GM20431 (cell line): ENCODE data around the gene SDK1.
"Not testable (repeated sequence)": the region's sequence is repeated elsewhere in the genome, so short reads cannot be mapped to it uniquely, and the experiment has no call there.

Experiments used
- in situ Hi-C: fragments of 300-500 bp; cut with MseI, MboI; formaldehyde crosslinking; loops from one replicate; pipeline ENCODE4 v1.15.0; 2020; ENCODE audit warnings: low sequenced_read_pairs; ENCODE audit not compliant: unreplicated experiment

The SDK1 gene

DNA sequence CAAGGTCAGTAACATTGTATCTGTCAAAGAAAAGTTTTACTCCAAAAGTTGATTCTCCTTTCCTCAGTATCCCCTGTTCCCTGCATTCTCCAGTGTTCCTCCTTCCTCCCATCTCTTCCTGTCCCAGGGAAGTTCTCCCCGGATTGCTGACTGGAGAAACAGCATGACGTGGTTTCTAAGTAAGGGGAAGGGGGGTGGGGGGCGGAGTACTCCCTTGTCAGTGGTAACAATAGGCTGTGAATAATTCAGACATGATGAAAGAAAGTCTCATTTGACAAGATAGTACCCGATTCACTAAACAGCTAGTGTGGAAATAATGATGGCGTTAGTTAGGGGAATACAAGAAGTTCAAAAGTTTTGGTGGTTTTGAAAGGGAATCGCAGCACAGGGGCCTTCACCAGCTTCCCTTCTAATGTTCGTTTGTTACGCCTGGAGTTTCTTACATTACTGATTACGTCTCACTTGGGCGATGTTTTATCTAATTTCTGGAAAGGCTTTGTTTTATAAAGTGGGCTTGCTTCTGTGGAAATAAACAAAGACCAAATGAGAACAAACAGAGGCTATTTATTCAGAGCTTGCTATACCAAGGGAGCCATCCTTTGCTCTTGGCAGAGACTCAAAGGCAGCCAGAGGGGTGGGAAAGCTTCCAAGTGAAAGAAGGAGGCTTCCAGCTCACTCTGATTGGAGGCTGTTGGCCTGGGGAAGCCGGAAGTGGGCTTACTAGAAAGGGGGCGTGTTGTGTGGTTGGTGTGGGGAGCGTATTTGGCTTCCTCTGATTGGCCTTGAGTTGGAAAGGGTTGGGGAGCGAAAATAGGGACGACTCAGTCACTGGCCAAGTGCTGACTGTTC, 453.7 kb downstream of the SDK1 start:
- in situ Hi-C loops = no loop called here

DNA sequence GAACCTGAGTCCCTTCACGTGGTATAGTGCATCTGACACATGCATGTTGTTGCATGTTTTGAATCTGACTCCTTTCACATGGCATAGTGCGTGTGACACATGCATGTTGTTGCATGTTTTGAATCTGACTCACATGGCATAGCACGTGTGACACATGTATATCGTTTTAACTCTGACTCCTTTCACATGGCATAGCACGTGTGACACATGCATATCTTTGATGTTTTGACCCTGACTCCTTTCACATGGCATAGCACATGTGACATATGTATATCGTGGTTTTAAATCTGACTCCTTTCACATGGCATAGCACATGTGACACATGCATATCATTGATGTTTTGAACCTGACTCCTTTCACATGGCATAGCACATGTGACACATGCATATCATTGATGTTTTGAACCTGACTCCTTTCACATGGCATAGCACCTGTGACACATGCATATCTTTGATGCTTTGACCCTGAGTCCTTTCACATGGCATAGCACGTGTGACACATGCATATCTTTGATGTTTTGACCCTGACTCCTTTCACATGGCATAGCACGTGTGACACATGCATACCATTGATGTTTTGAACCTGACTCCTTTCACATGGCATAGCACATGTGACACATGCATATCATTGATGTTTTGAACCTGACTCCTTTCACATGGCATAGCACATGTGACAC, 454.9 kb downstream of the SDK1 start:
- in situ Hi-C loops = not testable (repeated sequence)

DNA sequence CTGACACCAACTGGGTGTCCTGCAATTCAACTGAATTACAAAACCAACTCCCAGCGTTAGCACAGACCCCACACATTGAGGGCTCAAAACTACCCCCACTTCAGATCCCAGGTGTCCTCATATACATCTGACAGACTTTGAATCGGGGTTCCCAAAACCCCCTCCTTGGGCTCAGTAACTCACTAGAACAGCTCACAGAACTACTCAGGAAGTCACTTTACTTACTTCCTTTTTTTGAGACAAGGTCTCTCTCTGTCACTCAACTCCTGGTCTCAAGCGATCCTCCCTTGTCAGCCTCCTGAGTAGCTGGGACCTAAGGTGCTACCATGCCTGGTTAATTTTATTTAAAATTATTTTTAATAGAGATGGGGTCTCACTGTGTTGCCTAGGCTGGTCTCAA, 456.0 kb downstream of the SDK1 start:
- in situ Hi-C loops = no loop called here

DNA sequence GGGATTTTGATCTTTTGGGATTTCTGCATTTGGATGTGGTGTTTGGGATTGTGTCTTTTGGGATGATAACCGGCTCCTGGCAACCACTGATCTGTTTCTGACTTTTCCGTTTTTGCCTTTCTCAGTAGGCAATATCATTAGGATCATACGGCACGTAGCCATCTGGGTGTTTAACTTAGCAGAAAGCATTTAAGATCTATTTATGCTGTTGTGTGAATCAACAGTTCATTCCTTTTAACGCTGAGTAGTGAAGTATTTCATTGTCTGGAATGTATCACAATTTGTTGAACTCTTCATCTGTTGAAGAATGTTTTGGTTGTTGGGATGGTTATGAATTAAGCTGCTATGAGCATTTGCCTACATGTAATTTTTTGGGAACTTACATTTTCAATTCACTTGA, 459.6 kb downstream of the SDK1 start:
- in situ Hi-C loops = no loop called here

DNA sequence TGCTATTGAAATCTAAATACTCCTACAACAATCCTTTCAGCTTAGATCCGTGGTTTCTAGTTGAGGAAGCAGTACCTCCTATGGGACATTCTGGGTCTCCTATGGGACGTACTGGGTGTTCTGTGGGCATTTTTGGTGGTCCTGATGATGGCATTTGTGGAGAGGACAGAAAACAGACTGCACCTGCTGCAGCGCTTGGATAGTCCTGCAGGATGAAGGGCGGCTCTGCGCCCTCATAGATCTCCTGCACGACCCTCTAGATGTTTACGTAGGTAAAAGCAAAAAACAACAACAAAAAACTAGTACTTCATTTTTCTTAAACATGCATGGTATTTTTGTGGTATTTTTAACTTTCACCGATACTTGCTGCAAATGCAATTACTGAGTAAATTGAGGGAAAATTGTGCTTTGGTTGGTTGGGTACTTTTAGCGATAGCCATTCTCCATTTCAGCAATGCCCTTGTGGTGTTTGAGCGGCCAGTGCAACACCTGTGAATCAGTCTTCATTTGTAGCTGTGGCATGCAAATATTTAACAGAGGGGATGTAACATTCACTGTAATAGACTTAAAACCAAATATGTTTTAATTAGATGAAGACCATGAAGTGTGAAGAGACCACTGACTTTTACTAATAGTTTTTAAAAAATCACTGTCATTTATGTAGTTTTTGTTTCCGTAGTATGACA, 461.2 kb downstream of the SDK1 start:
- in situ Hi-C loops = no loop called here

DNA sequence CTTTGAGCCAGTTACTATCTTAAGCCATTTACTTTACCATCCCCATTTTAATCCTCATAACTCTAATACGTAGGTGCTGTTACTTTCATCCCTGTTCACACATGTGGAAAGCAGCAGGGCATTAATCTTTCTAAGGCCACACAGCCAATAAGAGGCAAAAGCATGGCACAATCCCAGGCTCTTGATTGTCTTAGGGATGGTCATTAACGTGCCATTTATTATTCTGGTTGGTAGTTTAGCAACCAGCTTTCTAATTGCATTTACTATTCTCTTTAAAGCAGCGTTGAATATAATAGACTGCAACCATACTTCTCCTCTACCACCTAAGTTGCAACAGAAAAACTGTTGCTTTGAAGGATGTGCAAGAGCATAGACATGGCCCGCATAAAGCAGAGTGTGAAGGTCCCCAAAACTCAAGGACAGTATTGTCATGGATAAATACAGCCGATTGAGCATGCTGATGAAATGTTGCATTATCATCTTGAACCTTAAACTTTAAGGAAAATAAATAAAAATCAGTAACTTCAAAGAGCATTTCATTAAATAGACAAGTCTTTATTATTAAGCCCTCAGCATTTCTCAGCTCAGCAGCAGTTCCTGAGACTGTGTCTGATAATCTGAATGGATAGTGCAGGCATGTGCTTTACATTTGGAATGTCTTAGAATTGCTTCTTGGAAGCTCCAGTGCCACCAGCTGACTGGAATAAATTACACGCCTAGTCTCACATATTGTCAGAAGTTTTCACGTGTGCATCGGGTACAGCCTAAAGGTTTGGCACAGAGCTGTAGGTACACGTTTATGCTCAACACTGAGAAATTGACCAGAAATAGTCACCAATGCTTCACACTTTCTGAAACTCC, 467.1 kb downstream of the SDK1 start:
- in situ Hi-C loops = no loop called here

DNA sequence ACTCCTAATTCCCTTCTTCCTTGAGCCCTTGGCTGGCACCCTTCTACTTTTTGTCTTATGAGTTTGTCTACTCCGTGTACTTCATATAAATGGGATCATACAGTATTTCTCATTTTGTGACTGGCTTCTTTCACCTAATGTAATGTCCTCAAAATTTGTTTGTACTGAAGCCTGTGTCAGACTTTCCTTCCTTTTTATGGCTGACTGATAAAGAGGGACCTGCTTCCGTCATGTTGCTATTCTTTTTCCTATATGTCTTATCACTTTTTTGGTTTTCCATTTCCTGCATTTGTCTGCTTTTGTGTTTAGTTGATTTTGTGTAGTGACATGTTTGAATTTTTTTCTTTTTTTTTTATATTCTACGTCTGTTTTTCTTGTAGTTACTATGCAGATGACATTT, 470.9 kb downstream of the SDK1 start:
- in situ Hi-C loops = no loop called here

DNA sequence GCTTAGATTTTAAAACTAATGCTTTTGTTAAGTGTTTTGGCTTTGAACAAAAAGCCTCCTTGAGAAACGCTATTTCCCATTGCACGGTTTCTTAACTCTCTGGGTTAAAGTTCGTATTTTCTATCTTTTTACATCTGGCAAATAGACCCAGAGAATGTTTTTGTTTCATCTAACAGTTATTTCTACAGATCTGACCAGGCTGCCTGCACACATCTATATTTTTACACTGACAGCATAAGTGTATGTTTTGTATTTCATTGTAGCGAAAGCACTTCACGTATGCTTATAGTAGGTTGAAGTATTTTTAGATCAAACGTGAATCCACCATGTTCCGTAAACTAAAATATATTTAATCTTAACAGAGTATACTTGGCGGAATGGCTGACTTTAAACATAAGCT, 477.3 kb downstream of the SDK1 start:
- in situ Hi-C loops = no loop called here

DNA sequence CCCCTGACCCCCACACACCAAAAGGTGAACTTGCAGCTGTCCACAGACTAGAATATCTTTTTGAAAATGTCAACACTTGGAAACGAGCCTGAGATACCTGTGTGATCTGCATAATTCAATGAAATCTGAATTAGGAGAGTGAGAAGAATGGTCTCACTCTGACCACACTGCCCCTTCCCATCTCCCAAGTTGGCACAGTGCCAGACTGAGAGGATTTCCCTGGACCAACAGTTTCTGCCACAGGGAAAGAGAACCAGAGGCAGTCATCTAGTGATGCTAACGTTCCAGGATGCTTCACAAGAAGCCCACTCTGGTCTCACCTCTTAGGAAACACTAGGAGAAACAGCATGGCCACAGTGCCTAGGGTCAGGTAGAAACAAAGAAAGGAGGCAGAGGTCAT, 479.0 kb downstream of the SDK1 start:
- in situ Hi-C loops = no loop called here

DNA sequence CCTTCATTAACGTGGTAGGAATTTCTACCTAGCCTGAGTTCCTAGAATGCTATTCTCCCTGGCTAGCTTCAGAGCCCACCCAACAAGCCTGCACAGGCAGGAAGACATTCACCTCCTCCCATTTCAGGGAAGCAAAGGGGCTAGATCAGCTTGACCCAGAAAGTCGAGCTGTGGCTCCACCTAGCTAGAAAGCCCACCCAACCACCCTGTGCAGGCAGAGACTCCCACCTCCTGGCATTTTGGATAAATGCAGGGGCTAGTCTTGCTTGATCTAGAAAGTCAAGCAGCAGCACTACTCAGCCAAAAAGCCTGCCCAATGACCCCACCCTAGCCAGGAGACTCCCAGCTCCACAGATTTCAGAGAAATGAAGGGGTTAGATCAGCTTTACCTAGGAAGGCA, 479.5 kb downstream of the SDK1 start:
- in situ Hi-C loops = no loop called here

DNA sequence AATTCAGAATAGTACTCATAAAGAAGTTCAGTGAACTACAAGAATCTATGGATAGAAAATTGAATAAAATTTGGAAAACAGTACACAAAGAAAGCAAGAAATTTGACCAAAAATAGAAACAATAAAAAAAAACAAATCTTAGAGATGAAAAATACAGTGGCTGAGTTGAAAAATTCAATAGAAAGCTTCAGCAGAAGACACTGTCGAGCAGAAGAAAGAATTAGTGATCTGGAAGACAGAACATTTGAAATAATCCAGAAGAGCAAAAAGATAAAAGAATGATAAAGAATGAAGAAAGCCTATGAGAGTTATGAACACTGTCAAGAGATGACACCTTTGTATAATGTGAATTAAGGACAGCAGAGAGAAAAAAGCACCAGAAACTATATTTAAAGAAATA, 480.6 kb downstream of the SDK1 start:
- in situ Hi-C loops = no loop called here

DNA sequence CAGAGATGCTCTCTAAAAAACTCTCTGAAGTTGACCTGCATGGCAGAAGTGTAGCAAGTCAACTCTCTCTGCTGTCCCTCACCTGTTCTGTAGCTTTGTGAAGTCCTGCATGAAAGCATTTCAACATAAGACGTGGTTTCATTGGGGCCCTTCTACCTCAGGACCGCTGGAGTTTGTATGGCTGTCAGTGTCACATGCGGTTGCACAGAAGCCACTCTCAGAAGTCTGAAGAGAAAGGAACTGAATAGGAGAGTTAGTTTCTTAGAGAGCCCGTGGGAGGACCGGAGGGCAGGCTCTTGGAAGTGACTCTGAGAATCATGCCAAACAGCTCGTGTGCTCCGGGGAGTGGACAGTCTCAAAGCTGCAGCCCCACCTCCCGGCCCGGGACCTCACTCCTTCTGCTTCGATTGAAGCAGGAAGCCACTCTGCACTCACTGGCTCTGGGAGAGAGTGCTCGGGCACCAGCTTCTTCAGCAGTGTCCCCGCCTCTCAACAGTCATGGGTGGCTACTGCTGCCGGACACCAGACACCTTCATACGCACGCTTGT, 486.7 kb downstream of the SDK1 start:
- in situ Hi-C loops = no loop called here

DNA sequence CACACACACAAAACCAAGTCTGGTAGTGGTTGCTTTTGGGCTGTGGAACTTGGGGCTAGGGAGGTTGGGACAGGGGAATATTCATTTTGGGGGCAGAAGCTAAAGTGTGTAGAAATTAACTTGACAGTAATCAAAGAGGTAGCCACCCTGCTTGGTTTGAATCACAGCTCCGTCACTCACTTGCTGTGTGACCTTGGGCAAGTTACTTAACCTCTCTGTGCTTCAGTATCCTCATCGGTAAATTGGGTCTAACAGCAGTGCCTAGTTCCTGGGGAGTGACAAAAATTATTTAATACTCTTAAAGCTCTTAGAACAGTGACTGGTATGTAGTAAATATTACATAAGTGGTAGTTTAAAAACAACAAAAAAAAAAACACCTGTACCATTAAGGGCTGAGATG, 489.8 kb downstream of the SDK1 start:
- in situ Hi-C loops = no loop called here

DNA sequence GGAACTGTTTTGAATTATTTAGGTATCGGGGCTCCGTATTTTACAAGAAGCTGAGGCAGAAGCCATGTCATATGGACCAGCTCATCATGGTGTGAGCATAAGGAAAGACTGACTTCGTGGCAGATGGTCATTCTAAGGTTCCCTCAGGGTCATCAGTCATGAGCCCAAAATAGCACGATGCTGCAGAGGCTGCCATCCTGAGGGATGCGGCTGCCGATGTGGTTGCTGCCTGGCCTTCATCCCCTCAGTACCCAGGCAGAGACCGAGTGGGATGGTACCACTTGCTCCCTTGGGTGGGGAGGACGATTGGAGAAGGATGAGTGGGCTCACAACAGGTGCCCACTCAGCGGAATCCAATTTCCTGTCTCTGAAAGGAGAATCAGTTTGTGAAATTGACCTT, 490.3 kb downstream of the SDK1 start:
- in situ Hi-C loops = no loop called here

DNA sequence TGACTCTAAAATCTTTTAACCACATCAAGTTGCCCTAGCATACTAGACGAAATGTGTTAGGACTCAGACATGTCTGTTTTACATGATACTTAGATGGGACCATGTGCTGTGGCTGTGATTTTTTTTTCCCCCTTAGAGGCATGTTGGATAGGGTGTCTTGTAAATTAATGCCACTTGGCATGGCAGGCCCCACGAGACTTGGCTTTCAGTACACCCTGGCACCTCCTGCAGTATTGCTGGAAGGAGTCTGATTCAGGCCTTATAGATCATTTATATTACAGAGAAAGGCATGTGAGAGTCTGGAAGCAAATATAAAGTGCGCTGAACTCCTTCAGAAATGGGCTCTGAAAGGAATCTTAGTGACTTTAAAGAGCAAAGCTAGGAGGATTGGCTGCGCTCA, 494.1 kb downstream of the SDK1 start:
- in situ Hi-C loops = no loop called here

DNA sequence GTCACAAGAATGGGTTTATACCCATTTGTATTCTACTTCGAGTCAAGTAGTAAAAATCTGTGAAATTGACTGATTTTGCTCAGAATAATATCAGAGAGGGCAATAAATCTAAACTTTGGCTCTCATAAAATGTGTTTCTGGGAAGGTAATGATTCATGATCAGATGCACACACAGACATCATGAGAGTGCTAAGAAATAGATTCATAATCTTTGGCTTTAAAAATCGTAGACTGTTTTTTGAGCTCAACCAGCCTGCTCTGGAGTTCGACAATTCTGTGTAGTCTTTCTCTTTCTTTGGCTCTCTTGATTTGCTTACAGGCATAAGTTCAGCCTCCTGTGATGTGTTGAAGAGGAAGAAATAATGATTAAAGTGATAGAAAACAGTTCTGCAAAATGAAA, 494.7 kb downstream of the SDK1 start:
- in situ Hi-C loops = no loop called here

DNA sequence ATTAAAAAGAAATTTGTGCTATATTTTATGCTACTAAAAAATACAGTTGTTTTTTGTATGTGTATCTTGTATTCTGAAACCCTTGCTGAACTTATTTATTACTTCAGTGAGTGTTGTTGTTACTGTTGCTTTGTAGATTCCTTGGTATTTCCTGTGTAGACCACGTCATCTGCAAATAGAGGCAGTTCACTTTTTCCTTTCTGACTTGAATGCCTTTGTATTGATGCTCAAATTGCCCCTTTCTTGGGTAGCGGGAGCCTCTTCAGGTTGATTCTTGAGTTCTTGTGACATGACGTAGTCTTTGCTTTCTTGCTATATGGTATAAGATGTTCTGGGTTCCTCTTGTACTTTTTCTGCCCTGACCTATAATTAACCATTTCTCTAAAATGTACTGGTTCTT, 504.1 kb downstream of the SDK1 start:
- in situ Hi-C loops = no loop called here

DNA sequence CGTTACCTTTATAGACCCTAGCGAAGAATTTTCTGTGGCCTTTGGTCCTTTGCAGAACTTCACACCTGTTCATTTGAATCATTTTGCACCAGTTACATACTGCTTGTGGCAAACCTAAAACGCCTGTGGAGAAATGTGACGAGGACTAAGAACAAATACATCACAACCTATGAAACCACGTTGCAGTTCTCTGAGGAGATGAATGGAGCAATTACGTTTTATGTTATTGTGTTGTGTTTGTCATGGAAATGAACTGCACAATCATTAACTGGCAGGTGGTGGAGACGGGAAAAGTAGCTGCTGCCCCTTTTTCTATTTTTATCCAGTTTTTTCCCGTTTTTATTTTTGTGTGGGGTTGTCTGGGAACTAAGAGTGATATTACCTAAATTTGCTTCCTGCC, 505.5 kb downstream of the SDK1 start:
- in situ Hi-C loops = no loop called here

DNA sequence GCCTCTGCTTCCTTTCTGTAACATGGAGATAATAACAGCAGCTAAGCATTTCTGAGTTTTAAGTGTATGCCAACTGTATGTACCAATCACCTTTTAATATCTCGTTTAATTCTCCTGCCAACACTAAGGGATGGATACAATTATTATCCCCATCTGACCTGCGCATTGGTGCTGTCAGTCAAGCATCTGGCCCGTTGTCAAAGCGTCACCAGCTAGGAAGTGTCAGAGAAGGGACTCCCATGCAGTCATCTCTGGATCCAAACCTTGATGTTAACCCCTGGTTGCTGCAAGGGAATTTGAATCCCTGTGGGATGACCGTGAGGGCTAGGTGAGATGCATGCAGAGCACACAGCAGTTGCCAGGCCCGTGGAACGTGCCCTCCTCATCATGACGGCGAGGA, 506.8 kb downstream of the SDK1 start:
- in situ Hi-C loops = no loop called here

DNA sequence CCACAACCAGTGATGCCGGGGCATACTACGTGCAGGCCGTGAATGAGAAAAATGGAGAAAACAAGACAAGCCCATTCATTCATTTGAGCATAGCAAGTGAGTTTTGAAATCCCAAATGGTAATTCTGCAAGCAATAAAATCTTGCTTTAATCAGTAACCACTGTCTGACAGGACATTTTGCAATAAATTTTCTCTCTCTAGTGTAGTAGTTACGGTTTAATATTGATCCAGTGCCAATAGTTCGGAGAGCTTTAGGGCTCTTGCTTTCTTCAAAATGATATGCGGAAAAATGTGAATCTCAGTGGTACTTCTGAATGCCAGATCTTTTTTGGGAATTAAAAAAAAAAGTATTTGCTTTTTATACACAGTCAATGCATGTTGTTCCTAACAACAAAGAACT, 520.4 kb downstream of the SDK1 start:
- in situ Hi-C loops = no loop called here
